HUDEP-2 (cell line): ENCODE measurements around the gene IFT122.
"Not testable (repeated sequence)": the region's sequence is repeated elsewhere in the genome, so short reads cannot be mapped to it uniquely, and the experiment has no call there.

Experiments used
- DNase-seq, 76 experiments: peaks; one replicate each; lab custom pipeline; 2025; ENCODE audit not compliant: unreplicated experiment in 76 of 76; lab: John Stamatoyannopoulos, UW

IFT122 gene

GRCh38 chr3:129514110-129514509 lies 74.1 kb downstream of the IFT122 start:
- no peak for DNase-seq

DNA sequence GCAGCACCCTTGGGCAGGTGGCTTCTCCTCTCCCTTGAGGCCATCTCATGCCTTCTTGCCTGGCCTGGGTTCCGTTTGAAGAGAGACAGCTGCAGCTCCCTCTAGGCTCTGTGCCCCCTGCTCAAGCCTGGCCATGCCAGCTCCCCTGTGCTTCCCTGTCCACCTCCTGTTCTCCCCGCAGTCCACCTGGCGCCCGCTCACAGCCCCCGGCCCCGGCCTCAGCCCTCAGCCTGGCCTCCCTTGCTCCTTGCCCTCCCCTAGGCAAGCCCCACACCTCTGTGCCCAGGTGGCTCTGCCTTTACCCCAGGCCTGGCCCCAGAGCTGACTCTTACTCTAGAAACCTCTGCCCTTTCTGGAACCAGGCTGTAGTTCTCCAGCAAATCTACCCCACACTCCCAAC lies 74.5 kb downstream of the IFT122 start:
- no peak for DNase-seq

DNA sequence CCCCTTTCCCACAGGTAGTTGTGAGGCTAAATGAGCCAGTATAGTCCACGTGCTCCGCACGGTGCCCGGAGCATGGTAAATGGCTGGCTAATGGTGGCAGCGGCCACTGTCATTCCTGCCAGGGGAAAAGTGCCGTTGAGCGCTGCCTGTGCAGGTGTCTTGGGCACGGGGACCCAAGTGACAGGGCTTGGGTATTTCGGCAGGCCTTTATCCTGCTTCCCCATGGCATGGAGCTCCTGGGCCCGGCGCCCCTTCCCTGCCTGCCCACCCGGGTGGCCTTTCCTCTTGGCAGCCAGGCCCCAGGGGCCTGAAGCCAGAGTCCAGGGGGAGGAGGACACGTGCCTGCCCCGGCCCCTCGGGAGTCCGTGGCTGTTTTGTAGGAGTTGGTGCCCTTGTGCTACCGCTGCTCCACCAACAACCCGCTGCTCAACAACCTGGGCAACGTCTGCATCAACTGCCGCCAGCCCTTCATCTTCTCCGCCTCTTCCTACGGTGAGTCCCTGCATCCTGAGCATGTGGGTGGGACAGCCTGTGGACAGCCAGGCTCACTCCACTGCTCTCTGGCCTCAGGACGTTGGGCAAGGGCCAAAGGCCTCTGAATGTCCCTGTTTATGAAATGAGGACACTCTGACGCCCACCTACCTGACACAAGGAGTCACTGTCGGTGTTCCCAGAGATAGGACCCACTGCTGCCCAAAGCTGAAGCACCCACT lies 75.2 kb downstream of the IFT122 start:
- not testable (repeated sequence) for DNase-seq

GRCh38 chr3:129515821-129516432 lies 75.9 kb downstream of the IFT122 start:
- not testable (repeated sequence) for DNase-seq

GRCh38 chr3:129517516-129517915 lies 77.5 kb downstream of the IFT122 start:
- DNase-seq: no peak

GRCh38 chr3:129518038-129518561 lies 78.1 kb downstream of the IFT122 start:
- DNase-seq: no peak

GRCh38 chr3:129518581-129518980 lies 78.6 kb downstream of the IFT122 start:
- peak in 1 of 76 experiments; percentile 3 for DNase-seq

DNA sequence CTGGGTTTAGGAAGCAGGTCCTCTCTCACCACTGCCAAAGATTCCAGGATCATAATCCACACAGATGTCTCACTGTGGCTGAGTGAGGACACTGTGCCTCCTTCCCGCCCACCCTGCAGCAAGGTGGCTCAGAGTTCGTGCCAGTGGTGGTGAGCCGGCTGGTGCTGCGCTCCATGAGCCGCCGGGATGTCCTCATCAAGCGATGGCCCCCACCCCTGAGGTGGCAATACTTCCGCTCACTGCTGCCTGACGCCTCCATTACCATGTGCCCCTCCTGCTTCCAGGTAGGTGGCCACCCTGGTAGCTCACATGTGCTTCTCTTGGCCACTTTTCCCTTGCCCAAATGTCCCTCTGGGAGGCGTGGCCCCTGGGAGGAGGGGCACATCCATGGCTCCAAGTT lies 79.4 kb downstream of the IFT122 start:
- DNase-seq: no peak

- no peak for DNase-seq
Observed at GRCh38 chr3:129519896-129520715, 80.1 kb downstream of the IFT122 start.

- no peak for DNase-seq
Observed at GRCh38 chr3:129520960-129521359, 80.9 kb downstream of the IFT122 start.

GRCh38 chr3:129521611-129522010 lies 81.6 kb downstream of the IFT122 start:
- DNase-seq: no peak

DNA sequence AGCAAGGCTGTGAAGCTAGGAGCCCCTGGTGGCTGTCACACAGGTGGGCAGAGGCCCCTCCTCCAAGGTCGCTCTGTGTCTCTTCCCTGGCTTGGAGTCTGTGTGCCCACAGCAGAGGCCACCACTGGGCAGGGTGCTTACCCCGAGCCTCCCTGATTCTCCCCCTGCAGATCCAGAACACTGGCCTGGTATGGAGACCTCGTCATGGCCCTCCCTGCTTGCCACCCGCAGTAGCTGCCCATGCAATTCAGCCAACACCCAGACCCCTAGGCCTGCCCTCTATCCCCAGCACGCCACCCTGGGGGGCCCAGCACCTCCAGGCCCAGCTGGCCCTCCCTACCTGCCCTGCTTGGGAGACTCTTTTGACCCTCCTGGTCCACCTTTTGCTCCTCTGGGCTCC lies 82.9 kb downstream of the IFT122 start:
- no peak for DNase-seq

- no peak for DNase-seq
Observed at GRCh38 chr3:129524081-129524480, 84.1 kb downstream of the IFT122 start.

DNA sequence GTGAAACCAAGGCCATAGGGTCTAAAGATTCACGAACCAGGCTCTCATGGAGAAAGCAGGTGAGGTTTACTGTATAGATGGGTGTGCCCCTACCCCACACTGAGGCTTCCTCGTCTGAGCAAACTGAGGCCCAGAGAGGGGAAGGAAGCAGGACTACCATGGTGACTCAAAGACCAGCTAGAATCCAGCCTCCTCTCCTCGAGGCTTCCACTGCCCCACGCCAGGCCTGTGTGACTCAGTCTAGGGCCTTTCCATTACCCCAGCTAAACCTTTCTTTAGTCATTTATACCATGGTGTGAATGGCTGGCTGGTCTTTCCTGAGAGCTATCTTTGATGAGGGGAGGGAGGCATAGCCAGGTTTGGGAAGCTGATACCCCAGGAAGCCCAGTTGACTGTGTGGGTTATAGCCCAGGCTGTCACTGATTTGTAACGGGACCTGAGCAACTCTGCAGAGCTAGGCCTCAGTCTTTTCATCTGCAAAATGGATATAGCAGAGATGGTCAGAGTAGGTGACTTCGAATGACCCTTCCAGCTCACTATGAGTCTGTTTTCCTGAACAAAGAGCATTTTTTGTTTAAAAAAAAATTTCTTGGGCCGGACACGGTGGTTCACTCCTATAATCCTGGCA lies 85.4 kb downstream of the IFT122 start:
- DNase-seq: no peak

DNA sequence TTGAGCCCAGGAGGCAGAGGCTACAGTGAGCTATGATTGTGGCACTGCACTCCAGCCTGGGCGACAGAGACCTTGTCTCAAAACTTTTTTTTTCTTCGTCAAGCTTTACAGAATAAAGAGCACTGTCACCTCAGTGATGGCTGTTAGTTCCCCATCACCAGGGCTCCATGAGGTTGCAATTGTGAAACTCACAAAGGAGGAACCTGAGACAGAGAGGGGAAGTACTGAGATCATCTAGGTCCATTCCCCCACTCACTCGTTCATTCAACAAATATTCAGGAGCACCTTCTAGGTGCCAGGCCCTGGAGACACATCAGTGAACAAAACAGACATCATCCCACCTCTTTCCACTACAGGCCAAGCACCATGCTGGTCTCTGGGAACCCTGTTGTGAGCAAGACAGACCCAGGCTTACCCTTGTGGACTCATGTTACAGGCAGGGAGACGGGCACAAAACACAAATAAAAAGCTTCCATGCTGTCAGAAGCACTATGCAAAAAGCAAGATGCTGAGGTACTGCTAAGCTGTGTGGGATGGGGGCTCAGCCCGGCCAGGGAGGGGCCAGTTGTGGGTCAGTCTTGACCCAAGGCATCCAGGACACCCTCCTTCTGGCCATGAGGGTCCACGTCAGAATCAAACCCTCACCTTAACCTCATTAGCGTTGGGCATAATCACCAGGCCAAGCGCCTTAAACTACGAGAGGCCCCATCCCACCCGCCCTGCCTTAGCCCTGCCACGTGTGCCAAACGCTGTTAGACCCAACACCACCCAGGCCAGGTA lies 86.3 kb downstream of the IFT122 start:
- no peak for DNase-seq

- DNase-seq: no peak
Observed at GRCh38 chr3:129527262-129527661, 87.2 kb downstream of the IFT122 start.

DNA sequence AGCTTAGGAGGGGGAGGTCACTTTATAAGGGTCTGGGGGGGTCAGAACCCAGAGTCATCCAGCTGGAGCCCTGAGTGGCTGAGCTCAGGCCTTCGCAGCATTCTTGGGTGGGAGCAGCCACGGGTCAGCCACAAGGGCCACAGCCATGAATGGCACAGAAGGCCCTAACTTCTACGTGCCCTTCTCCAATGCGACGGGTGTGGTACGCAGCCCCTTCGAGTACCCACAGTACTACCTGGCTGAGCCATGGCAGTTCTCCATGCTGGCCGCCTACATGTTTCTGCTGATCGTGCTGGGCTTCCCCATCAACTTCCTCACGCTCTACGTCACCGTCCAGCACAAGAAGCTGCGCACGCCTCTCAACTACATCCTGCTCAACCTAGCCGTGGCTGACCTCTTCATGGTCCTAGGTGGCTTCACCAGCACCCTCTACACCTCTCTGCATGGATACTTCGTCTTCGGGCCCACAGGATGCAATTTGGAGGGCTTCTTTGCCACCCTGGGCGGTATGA lies 88.6 kb downstream of the IFT122 start, which contains the start of gene RHO:
Gene RHO (plus strand): TSS at position 51 of the 512 bp plus-strand sequence. CDS start 95 bp downstream, at position 146.
- no peak for DNase-seq

DNA sequence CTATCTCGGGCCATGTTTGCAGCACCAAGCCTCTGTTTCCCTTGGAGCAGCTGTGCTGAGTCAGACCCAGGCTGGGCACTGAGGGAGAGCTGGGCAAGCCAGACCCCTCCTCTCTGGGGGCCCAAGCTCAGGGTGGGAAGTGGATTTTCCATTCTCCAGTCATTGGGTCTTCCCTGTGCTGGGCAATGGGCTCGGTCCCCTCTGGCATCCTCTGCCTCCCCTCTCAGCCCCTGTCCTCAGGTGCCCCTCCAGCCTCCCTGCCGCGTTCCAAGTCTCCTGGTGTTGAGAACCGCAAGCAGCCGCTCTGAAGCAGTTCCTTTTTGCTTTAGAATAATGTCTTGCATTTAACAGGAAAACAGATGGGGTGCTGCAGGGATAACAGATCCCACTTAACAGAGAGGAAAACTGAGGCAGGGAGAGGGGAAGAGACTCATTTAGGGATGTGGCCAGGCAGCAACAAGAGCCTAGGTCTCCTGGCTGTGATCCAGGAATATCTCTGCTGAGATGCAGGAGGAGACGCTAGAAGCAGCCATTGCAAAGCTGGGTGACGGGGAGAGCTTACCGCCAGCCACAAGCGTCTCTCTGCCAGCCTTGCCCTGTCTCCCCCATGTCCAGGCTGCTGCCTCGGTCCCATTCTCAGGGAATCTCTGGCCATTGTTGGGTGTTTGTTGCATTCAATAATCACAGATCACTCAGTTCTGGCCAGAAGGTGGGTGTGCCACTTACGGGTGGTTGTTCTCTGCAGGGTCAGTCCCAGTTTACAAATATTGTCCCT lies 89.6 kb downstream of the IFT122 start:
- no peak for DNase-seq

GRCh38 chr3:129530251-129530791 lies 90.3 kb downstream of the IFT122 start:
- no peak for DNase-seq
